ENCODE data around the gene SRXN1. TPM values are rescaled to one million over a fixed set of nuclear protein-coding genes. Genes with fewer than 3 reads are reported as not detected.

The SRXN1 gene
- polyA plus RNA-seq, 2 of the 4 experiments (the other 2 are of a cell fraction), result 183 to 262 TPM

DNA sequence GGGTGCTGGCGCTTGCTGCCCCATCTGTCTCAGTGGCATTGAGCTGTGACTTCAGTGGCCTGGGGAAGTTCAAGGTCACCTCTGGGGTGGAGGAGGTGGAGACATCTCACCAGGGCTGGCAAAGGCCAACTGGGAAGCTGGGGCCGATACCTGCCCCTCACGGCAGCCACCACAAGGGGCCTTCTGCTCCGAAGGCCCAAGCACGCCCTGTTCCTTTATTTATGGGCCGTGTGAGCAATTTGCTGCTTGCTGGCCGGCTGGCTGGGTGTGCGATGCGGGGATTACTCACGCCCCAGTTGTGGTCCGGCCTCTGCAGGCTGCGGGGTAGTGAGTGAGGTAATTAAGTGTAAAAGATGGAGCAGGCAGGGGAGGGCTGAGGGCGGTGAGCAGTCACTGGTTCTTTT lies 35.8 kb upstream of the SRXN1 start:
- no peak overlapping the region for H3K4me3 ChIP-seq
- ATAC-seq, result peak; percentile 42 to 76; a peak in 3 of 6 replicates
- H3K27ac ChIP-seq, result no peak overlapping the region
- FAIRE-seq, result no peak
- H3K9me3 ChIP-seq, result no peaks in the 10 kb centered on the region
- TF ChIP-seq, protein P1, sequence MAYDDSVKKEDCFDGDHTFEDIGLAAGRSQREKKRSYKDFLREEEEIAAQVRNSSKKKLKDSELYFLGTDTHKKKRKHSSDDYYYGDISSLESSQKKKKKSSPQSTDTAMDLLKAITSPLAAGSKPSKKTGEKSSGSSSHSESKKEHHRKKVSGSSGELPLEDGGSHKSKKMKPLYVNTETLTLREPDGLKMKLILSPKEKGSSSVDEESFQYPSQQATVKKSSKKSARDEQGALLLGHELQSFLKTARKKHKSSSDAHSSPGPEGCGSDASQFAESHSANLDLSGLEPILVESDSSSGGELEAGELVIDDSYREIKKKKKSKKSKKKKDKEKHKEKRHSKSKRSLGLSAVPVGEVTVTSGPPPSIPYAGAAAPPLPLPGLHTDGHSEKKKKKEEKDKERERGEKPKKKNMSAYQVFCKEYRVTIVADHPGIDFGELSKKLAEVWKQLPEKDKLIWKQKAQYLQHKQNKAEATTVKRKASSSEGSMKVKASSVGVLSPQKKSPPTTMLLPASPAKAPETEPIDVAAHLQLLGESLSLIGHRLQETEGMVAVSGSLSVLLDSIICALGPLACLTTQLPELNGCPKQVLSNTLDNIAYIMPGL (CRISPR knock-in tag; IDR thresholded peaks at IDR 0.05; ENCODE audit: borderline replicate concordance), result no peak
- no peak for TF ChIP-seq JUN (IDR thresholded peaks at IDR 0.05)
- no peak for TF ChIP-seq CBX8 (IDR thresholded peaks at IDR 0.05)
- TF ChIP-seq, protein P2, sequence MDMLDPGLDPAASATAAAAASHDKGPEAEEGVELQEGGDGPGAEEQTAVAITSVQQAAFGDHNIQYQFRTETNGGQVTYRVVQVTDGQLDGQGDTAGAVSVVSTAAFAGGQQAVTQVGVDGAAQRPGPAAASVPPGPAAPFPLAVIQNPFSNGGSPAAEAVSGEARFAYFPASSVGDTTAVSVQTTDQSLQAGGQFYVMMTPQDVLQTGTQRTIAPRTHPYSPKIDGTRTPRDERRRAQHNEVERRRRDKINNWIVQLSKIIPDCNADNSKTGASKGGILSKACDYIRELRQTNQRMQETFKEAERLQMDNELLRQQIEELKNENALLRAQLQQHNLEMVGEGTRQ (IDR thresholded peaks at IDR 0.05), result no peak
- TF ChIP-seq FOXS1 (CRISPR knock-in tag; IDR thresholded peaks at IDR 0.05), result no peak
- no peak for TF ChIP-seq ZC3H11A (IDR thresholded peaks at IDR 0.05)
- TF ChIP-seq ZSCAN20 (CRISPR knock-in tag; IDR thresholded peaks at IDR 0.05), result no peak
- TF ChIP-seq ZFP36 (IDR thresholded peaks at IDR 0.05; ENCODE audit: borderline replicate concordance, partially characterized antibody), result no peak
- TF ChIP-seq, protein P3, sequence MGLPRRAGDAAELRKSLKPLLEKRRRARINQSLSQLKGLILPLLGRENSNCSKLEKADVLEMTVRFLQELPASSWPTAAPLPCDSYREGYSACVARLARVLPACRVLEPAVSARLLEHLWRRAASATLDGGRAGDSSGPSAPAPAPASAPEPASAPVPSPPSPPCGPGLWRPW (IDR thresholded peaks at IDR 0.05), result no peak
- no peak for TF ChIP-seq SMC3 (IDR thresholded peaks at IDR 0.05)
- ChIA-PET POLR2A (no interaction called here), CTCF (interaction anchor here (0.7 to 3.1 kb wide), 6 partner anchors 19 to 127 kb away, joined by 3 to 14 read pairs (median 6); no protein-coding TSS in a partner anchor)
- WGBS (ENCODE audit: missing lambda C conversion rate), result 46% methylated on average over 12 of the region's 13 CpGs
- DNase-seq (ENCODE audit: low read depth in 1 of 2, low spot score in 1 of 2), result no peak
- H3K4me1 ChIP-seq, result no peaks in the 10 kb centered on the region
- H3K4me2 ChIP-seq, result no peak overlapping the region

DNA sequence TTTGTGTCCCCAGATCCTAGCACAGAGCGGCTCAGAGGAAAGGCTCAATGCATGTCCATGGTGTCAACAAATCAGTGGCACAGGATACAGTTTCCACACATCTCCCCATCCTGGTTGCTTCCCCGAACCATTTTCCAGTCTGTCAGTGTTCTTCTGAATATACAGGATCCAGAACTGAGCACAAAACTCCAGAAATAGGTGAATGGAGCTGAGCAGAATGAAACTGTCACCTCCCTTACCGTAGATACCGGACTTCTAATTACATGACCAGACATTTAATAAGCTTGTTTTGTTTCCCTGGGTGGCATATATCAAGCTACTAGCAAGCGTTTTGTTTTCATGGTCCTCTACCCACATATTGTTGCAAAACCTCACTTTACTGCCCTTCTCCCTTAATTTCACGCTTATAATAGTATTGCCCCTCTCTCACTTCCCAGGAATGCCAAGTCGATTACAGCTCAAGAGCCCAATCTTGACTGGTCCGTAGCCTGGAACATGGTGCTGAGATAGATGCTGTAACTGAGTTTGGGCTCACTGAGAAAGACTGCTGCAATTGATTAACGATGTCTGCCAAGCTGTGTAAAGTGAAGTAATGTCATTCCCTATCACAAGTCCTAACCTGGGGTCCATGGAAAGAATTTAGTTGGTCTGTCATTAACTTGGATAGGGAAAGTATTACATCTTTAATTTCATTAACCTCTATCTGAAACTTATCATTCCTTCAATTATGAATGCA lies 34.6 kb upstream of the SRXN1 start:
- POLR2A ChIA-PET, result interaction anchor here (0.6 kb wide), 1 partner anchor 498 kb away, joined by 3 read pairs; no protein-coding TSS in a partner anchor
- H3K9me3 ChIP-seq, result no peaks in the 10 kb centered on the region
- WGBS (ENCODE audit: missing lambda C conversion rate), result 48% methylated on average over 9 of the region's 9 CpGs
- no peak overlapping the region for H3K4me2 ChIP-seq
- no peak for DNase-seq (ENCODE audit: low read depth in 1 of 2, low spot score in 1 of 2)
- no peak overlapping the region for H3K4me3 ChIP-seq
- H3K27ac ChIP-seq, result no peak overlapping the region
- CTCF ChIA-PET, result interaction anchor here (0.8 to 3.0 kb wide), 5 partner anchors 9 to 125 kb away, joined by 3 to 8 read pairs (median 5); no protein-coding TSS in a partner anchor
- H3K4me1 ChIP-seq, result no peaks in the 10 kb centered on the region
- no peak for ATAC-seq
- FAIRE-seq, result no peak
- TF ChIP-seq KDM5A (IDR thresholded peaks at IDR 0.05) (no peak), CEBPB (IDR thresholded peaks at IDR 0.05) (no peak), MAZ (IDR thresholded peaks at IDR 0.05; ENCODE audit: borderline replicate concordance, low read depth, low read length) (no peak), FOSB (CRISPR knock-in tag; IDR thresholded peaks at IDR 0.05) (no peak), HOXB13 (CRISPR knock-in tag; IDR thresholded peaks at IDR 0.05; ENCODE audit: low read depth) (no peak), POLR2AphosphoS2 (conservative IDR thresholded peaks at IDR 0.05; ENCODE audit: low read length) (no peak), KDM1A (IDR thresholded peaks at IDR 0.05; ENCODE audit: low read depth) (no peak), EP300 (IDR thresholded peaks at IDR 0.05) (no peak), MYC (IDR thresholded peaks at IDR 0.05; ENCODE audit: borderline replicate concordance, low read length) (no peak), TFCP2L1 (CRISPR knock-in tag; IDR thresholded peaks at IDR 0.05) (no peak), GATA3 (IDR thresholded peaks at IDR 0.05; ENCODE audit: borderline replicate concordance) (no peak)
- TF ChIP-seq, protein P4, sequence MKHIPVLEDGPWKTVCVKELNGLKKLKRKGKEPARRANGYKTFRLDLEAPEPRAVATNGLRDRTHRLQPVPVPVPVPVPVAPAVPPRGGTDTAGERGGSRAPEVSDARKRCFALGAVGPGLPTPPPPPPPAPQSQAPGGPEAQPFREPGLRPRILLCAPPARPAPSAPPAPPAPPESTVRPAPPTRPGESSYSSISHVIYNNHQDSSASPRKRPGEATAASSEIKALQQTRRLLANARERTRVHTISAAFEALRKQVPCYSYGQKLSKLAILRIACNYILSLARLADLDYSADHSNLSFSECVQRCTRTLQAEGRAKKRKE (CRISPR knock-in tag; IDR thresholded peaks at IDR 0.05; ENCODE audit: low read depth), result no peak
- TF ChIP-seq, protein P5, sequence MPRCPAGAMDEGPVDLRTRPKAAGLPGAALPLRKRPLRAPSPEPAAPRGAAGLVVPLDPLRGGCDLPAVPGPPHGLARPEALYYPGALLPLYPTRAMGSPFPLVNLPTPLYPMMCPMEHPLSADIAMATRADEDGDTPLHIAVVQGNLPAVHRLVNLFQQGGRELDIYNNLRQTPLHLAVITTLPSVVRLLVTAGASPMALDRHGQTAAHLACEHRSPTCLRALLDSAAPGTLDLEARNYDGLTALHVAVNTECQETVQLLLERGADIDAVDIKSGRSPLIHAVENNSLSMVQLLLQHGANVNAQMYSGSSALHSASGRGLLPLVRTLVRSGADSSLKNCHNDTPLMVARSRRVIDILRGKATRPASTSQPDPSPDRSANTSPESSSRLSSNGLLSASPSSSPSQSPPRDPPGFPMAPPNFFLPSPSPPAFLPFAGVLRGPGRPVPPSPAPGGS (IDR thresholded peaks at IDR 0.05), result no peak

Data from A549 (cell line).